Left forelimb (tissue), 1 donor: Measurements from ENCODE around the gene MRPL23.

Experiments
- DNase-seq: peaks from one replicate; pipeline ENCODE4 v3.0.0-alpha.2; 2018; ENCODE audit warnings: low spot score

Gene MRPL23

DNA sequence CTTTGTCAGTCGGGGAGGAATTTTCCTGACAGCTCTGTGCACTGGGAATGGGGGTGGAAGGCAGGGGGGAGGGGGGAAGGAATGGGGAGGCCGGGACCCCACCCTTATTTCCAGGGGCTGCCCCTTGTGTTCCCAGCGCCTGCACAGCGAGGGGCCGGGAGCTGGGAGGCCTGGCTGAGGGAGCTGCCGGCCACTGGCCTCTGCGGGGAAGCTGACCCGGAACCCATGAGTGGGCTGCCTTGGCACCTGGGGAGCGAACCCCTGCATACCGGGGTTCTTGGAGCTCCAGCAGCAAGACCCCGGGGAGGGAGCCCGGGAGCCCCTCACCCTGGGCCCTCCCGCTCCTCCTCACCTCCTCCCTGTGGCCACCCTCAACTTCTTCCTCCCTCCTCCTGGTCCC lies 47.0 kb downstream of the MRPL23 start:
- DNase-seq, result no peak

DNA sequence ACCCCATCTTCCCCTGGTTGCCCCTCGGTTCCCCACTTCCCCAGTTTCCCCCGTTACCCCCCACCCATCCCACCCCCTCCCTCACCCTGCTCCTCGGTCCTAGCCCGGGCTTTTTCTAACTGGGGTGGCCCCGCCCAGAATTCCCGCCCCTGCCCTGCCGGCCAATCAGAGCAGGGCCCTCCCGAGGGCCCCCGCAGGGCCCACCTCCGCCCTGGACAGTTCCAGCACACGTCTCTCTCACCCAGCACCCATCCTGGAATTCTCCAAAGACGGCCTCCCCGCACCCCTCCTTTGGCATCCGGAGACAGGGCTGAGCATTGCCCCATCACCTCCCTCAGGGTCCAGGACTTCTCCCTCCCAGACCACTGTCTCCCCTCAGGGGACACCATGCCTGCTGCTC lies 50.6 kb downstream of the MRPL23 start, which contains the start of gene H19:
H19 (minus strand) TSS at position 88 of the 400 bp plus-strand sequence.
- no peak for DNase-seq

DNA sequence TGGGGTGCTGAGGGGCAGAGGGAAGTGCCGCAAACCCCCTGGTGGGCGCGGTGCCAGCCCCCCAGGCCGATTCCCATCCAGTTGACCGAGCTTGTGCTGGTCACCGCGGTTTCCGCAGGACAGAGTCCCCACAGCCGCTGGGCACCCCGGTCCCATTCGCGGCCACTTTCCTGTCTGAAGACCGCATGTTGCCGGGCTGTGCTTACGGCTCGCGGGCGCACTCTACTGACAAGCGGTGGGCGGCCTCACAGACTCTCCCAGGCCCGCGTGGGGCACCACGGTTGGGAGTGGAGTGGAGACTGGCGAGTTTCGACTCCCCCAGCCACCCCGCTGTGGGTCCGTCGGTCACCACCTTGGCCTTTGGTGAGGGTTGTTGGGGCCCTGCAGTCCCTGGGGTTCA lies 51.2 kb downstream of the MRPL23 start:
- no peak for DNase-seq

GRCh38 chr11:1998861-1999260 lies 51.7 kb downstream of the MRPL23 start:
- DNase-seq, result no peak

DNA sequence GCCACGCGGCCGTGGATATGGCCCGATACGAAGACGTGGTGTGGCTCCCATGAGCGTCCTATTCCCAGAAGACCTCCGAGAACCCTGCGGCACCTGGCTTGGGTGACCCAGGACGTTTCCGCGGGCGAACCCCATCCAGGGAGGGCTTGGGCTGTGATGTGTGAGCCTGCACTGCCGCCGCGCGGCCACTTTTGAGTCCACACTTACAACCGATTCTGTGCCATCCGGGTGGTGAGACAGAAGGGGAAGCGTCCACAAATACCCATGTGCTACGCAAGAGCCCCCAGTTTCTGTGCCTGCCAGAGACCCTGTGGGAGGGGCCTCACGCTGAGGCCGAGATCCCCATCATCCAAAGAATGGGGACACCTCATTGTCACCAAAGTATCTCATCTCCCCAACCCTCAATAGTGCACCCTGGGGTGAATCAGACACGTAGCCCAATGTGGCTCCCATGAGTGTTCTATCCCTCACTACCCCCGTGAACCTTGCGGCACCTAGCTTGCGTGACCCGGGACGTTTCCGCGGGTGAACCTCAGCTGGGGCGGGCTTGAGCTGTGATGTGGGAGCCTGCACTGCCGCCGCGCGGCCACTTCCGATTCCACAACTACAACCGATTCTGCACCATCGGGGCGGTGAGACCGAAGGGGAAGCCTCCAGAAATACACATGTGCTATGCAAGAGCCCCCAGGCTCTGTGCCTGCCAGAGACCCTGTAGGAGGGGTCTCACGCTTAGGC lies 55.1 kb downstream of the MRPL23 start:
- DNase-seq, result no peak

DNA sequence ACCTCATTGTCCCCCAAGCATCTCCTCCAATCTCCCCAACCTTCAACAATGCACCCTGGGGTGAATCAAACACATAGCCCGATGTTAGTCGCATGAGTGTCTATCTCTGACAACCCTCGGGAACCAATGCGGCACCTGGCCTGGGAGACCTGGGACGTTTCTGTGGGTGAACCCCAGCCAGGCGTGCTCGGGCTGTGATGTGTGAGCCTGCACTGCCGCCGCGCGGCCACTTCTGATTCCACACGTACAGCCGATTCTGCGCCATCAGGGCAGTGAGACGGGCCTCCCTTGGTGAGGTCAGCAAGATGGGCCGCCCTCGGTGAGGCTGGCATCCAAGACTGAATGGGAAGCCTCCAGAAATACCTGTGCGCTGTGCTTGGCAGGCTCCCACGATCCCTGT lies 55.7 kb downstream of the MRPL23 start:
- no peak for DNase-seq

GRCh38 chr11:2004466-2004865 lies 57.3 kb downstream of the MRPL23 start:
- no peak for DNase-seq
